ENCODE measurements around the gene KCNJ5.

Gene KCNJ5

GRCh38 chr11:128937480-128937879 is 46.3 kb downstream of the KCNJ5 start:
- Histone ChIP-seq H3K27ac (no peak overlapping the region), H3K36me3 (no peaks in the 10 kb centered on the region), H3K4me3 (ENCODE audit: low read depth in 1 of 2, low read length in 1 of 2) (no peak overlapping the region), H3K4me1 (ENCODE audit: control insufficient read depth in 1 of 2, insufficient read depth in 1 of 2, low read depth in 1 of 2, low read length in 1 of 2) (no peaks in the 10 kb centered on the region), H3K9me3 (no peaks in the 10 kb centered on the region), H3K27me3 (no peaks in the 10 kb centered on the region)
- no peak for TF ChIP-seq CTCF (IDR thresholded peaks at IDR 0.05)

- H3K4me3 ChIP-seq (ENCODE audit: low read depth in 1 of 2, low read length in 1 of 2): no peak overlapping the region
- H3K36me3 ChIP-seq: no peaks in the 10 kb centered on the region
- H3K27ac ChIP-seq: no peak overlapping the region
- H3K9me3 ChIP-seq: no peaks in the 10 kb centered on the region
- no peak for TF ChIP-seq CTCF (IDR thresholded peaks at IDR 0.05)
- no peaks in the 10 kb centered on the region for H3K4me1 ChIP-seq (ENCODE audit: control insufficient read depth in 1 of 2, insufficient read depth in 1 of 2, low read depth in 1 of 2, low read length in 1 of 2)
- no peaks in the 10 kb centered on the region for H3K27me3 ChIP-seq
Measured at GRCh38 chr11:128938156-128938885, 47.2 kb downstream of the KCNJ5 start.

GRCh38 chr11:128939591-128939990 is 48.4 kb downstream of the KCNJ5 start:
- Histone ChIP-seq H3K4me1 (ENCODE audit: control insufficient read depth in 1 of 2, insufficient read depth in 1 of 2, low read depth in 1 of 2, low read length in 1 of 2) (no peaks in the 10 kb centered on the region), H3K4me3 (ENCODE audit: low read depth in 1 of 2, low read length in 1 of 2) (no peak overlapping the region), H3K9me3 (no peaks in the 10 kb centered on the region), H3K27me3 (no peaks in the 10 kb centered on the region), H3K36me3 (no peaks in the 10 kb centered on the region), H3K27ac (no peak overlapping the region)
- TF ChIP-seq CTCF (IDR thresholded peaks at IDR 0.05): no peak

GRCh38 chr11:128940156-128940555 is 49.0 kb downstream of the KCNJ5 start:
- TF ChIP-seq CTCF (IDR thresholded peaks at IDR 0.05): no peak
- H3K4me3 ChIP-seq (ENCODE audit: low read depth in 1 of 2, low read length in 1 of 2): no peak overlapping the region

GRCh38 chr11:128940603-128941002 is 49.4 kb downstream of the KCNJ5 start:
- H3K9me3 ChIP-seq: no peaks in the 10 kb centered on the region
- no peak overlapping the region for H3K4me3 ChIP-seq (ENCODE audit: low read depth in 1 of 2, low read length in 1 of 2)
- no peaks in the 10 kb centered on the region for H3K27me3 ChIP-seq
- no peak for TF ChIP-seq CTCF (IDR thresholded peaks at IDR 0.05)
- H3K4me1 ChIP-seq (ENCODE audit: control insufficient read depth in 1 of 2, insufficient read depth in 1 of 2, low read depth in 1 of 2, low read length in 1 of 2): no peaks in the 10 kb centered on the region
- H3K27ac ChIP-seq: no peak overlapping the region
- no peaks in the 10 kb centered on the region for H3K36me3 ChIP-seq

More at GRCh38 chr11:128940156-128940555, 49.0 kb downstream of the KCNJ5 start:
- Histone ChIP-seq H3K4me1 (ENCODE audit: control insufficient read depth in 1 of 2, insufficient read depth in 1 of 2, low read depth in 1 of 2, low read length in 1 of 2) (no peaks in the 10 kb centered on the region), H3K9me3 (no peaks in the 10 kb centered on the region), H3K36me3 (no peaks in the 10 kb centered on the region), H3K27ac (no peak overlapping the region), H3K27me3 (no peaks in the 10 kb centered on the region)
